ENCODE measurements around the gene FNIP2.

DNA sequence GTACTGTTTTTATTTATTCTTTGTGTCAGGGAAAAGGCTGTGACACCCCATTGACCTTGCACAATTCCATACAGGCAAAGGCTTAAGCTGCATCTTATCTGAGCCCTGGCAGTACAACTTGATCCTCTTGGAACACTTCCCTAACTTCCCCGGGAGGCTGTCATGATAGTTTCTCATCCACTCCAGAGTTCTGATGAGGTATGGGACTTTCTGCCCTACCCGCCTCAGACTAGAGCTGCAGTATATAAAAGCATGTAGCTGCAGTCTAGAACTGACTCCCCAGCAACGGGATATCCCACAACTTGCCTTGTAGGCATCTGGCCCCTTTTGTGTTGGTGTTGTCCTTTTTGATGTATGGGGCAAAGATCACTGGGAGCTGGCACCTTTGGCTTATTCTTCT is 72.7 kb downstream of the FNIP2 start:
- TF ChIP-seq EZH2phosphoT487 (IDR thresholded peaks at IDR 0.05; ENCODE audit: borderline replicate concordance) (no peak), CTCF (conservative IDR thresholded peaks at IDR 0.05; ENCODE audit: low read length) (no peak)
